Measurements from ENCODE around the gene KCNAB1. TPM values are rescaled to one million over a fixed set of nuclear protein-coding genes. Genes with fewer than 3 reads are reported as not detected.
A peak's percentile ranks its signal among the peaks of the same experiment; 100 is the strongest.

KCNAB1 gene
- total RNA-seq, 1 donor from 2014 or later = 3.7 TPM

DNA sequence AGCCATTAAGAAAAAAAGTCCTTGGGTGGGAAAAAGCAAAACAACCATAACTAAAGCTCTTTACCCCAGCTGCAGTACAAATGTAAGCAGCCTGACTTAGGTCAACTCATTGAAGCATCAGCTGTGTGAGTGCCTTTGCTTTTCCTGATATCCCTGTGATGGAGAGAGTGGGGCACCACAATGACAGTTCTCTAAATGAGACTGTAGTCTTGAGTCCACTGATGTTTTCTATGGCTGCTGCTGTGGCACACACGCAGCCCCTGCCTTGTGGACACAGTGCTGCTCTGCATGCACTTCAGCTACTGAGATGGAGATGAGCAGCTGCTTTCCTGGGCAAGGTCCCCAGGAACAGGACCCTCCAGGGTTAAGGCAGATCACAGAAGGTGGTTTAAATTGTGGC is 173.2 kb downstream of the KCNAB1 start:
- intact Hi-C loops (cut with DNase I) = no loop called here
- ATAC-seq (no peak), DNase-seq (ENCODE audit: missing footprints) (no peak)

DNA sequence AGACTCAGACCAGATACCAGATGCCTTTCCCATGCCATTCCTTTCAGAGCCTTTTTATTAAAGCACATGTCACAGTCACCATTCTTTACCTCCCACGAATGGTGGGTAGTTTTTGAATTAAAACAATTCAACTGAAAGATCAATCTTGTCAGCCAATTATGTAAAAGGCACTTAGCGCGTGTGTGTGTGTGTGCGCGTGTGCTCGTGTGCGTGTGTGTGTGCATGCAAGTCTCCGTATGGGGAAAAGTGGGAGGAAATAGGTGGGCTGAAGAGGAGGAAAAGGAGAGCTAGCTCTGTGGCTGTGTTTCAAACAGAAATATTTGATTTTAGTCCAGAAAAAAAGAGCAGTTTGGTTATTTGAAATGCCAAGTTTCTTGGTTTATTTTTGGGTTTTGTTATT is 177.2 kb downstream of the KCNAB1 start:
- ATAC-seq (no peak), DNase-seq (ENCODE audit: missing footprints) (no peak)
- intact Hi-C loops (cut with DNase I) = no loop called here

DNA sequence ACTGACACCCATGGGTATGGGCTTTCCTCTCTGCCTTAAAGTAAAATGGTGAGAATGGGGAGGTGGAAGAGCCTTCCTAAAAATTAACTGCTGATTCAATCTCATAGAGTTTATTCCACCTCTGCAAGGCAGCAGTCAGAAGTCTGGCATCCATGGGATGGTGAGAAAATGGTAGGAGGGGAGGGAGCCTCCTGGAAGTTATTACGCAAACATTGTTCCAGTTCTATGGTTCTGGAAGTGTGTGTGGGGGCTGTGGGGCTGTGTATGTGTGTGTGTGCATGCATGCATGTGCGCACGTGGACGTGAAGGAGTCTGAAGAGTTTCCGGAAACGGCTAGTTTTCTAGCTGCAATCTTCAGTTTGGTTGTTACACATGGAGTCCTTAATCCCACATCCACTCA is 177.6 kb downstream of the KCNAB1 start:
- DNase-seq (ENCODE audit: missing footprints) (no peak), ATAC-seq (no peak)
- intact Hi-C loops (cut with DNase I) = no loop called here

DNA sequence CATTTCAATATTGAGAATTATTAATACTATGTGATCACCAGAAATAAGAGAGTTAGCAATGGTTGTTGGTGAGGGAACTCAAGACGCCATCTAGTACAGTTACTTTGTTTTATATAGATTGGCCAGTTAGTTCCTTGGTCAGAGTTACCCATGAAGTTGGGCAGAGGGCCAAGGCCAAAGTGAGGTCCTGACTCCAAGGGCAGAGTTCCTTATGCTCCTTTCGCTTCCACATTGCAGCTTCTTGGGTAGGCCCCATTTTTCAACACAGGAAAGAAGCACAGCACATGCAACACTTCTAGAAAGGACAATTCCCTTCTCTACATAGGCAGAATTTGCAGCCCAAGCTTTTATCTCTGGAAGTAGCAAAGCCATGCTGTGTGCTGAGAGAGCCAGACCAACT is 178.6 kb downstream of the KCNAB1 start:
- DNase-seq (ENCODE audit: missing footprints) (peak; percentile 73), ATAC-seq (peak; percentile 58)
- intact Hi-C loops (cut with DNase I) = no loop called here

DNA sequence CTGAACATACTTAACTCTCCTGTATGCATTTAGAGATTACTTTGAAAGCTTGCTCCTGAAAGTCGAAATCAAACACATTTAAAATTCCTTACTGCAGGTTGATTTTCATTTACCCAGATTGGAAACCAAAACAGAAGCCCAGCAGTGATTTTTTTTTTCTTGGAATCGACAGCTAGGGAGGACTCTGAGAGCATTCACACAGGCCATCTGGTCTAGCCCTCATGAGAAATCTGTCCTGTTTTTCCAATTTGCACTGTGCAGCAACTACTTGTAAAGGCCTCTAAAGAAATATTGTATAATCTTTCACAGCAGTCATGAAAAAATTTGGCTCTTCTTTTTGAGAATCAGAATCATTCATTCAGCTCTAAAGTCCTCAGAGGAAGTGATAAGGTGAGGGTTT is 179.2 kb downstream of the KCNAB1 start:
- intact Hi-C loops (cut with DNase I) = no loop called here
- ATAC-seq (peak; percentile 75), DNase-seq (ENCODE audit: missing footprints) (no peak)

DNA sequence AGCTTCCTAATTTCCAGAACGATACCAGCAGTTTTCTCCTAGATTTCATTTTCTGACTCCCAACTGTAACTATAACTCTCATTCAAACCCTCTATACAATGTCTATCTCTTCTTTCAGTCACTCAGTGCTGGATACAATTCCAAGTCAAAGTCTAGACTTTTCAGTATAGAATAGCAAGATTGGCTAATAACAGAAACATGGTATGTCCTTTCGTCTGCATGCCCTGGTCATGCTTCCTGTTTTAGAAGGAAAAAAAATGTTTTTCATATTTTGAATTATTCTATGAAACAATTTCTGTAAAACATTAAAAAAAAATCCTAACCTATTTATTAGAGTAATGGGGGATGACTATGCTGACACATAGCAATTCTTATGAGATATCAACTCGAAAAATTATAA is 180.0 kb downstream of the KCNAB1 start:
- intact Hi-C loops (cut with DNase I) = no loop called here
- no peak for DNase-seq (ENCODE audit: missing footprints)
- no peak for ATAC-seq

DNA sequence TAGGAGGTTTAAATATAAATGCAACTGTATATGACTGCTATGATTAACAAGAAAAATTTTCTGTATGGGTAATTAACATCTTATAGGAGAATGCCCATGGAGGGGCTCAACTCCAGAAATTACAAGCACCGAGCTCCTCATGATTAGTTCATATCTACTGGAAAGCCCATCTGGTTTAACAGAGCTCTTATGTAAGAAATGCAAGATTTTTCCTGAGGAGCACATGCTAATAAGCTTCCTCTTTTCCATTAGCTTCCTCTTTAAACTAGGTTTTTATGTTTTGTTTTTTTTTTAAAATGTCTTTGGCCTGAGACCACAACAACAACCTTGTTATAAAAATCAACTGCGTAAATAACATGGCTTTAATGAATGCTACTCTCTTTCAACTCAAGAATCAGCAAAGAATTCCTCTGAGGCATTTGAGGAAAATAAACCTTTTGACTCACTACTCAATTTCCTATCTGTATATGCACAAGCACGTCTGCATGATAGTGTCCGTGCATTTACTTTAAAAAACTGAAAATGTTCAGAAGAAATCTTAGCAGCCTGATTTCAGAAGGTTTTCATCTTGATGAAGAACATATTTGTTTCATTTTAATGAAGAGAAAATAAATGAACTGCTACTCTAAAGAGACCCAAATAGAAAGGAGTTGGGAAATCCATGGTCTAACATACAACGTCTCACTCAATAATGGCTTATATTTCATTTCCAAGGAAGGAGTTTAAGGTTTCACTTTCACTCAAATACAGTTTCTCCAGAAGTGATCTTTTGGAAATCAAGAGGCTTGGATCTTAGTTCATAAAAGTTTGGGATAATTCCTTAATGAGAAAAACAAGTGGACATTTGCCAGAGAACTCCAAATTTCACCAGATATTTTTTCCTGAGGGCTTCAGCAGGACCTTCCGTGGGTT is 180.8 kb downstream of the KCNAB1 start:
- no peak for ATAC-seq
- DNase-seq (ENCODE audit: missing footprints) = no peak
- intact Hi-C loops (cut with DNase I) = no loop called here

DNA sequence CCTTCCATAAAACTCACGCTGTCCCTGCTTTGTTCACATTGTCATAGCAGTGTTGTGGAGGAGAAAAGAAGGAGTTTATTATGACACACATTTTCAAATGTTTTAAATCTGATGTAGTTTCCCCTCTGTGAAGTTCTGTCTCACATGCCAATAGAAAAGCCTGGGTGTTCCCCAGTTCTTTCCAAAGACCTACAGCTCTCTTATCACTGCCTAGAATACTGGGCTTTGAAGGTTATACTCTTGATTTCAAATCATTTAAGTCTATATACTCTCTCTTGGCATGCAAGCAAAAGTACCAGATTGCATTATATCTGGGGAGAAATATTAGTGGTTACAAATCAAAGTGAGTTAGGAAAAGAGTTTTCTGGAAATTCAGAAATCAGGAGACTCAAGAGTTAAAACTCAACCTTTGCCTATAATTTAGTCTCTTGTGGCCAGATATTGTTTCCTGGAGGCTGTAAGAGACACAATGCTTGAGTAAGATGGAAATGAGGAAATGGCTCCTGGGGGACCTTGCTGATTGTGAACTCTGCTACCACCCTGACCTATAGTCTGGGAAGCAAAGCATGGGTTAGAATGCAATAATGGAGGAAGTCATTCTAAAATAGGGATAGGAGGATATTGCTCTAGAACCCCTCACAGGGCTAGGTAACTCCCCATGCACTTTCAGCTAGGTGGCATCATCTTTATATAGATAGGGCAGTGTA is 182.8 kb downstream of the KCNAB1 start:
- DNase-seq (ENCODE audit: missing footprints) (no peak), ATAC-seq (no peak)
- intact Hi-C loops (cut with DNase I) = no loop called here

DNA sequence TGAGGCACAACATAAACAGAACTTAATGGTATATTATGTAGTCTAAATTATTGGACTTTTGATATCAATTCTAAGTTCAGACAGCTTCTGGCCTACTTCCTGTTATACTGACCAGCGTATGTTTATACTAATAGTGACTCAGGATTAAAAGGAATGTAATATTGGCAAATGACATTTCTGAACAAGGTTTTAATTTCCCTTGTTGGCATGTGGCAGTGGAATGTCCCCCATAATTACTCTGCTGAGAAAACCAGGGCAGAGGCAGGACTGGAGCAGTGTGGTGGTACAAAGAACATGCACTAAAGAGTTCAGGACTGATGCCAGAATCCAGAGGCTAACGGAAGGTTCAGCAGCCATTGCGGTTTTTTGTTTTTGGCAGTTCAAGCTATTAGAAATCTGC is 184.0 kb downstream of the KCNAB1 start:
- ATAC-seq (no peak), DNase-seq (ENCODE audit: missing footprints) (no peak)
- intact Hi-C loops (cut with DNase I) = no loop called here

DNA sequence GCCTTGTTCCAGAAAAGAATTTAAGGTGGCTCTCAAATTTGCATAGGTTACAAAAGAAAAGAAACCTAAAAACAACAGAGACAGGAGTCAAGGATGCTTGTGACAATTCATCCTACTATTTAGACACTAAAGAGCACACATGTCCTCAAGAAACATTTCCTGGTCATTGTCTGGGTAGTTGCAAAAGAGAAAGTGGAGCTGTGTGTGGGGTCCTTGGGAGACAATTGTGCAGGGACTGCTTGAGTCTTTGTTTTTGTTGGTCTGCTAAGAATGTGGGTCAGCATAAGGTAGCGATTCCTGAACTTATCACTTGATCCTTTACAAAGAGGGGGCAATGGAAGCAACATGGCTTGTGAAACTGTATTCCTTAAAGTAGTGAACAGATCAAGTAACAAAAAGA is 185.3 kb downstream of the KCNAB1 start:
- ATAC-seq (no peak), DNase-seq (ENCODE audit: missing footprints) (no peak)
- intact Hi-C loops (cut with DNase I) = no loop called here

DNA sequence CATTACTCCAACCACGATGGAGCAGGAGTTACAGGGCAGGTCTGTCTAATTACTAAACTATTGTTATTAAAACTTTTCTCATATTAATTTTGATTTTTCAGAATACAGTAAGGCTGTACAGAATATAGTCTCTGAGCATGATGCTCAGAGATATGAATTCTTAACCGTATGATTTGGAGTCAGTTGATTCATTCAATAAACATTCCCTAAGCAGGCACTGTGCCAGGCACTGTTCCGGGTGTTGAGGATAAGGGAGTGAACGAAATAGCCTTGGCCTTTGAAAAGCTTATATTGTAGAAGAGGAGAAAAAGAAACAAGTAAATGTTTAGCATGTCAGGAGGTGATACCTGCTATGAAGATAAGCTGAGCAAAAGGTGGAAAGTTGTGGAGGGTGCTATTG is 187.3 kb downstream of the KCNAB1 start:
- peak; percentile 61 for ATAC-seq
- intact Hi-C loops (cut with DNase I) = no loop called here
- DNase-seq (ENCODE audit: missing footprints) = peak; percentile 84

DNA sequence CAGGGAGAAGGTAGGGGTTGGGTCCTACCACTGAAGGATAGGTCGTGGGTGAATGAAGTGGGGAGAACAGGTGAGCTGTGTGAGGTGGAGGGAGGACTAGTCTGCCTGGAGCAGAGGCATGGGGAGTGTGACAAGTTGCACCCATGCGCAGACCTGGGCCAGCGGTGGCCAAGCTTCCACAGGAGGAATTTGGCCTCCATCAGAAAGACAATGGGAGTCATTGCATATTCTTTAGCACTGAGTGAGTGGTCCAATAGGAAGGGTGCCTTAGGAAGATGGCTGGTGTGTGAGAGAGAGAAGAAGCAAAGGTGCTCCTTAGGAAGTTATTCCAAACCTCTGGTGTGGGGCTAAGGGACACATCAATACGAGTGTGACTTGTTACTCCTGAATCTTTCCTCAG is 191.1 kb downstream of the KCNAB1 start:
- no peak for DNase-seq (ENCODE audit: missing footprints)
- no peak for ATAC-seq
- intact Hi-C loops (cut with DNase I) = no loop called here

DNA sequence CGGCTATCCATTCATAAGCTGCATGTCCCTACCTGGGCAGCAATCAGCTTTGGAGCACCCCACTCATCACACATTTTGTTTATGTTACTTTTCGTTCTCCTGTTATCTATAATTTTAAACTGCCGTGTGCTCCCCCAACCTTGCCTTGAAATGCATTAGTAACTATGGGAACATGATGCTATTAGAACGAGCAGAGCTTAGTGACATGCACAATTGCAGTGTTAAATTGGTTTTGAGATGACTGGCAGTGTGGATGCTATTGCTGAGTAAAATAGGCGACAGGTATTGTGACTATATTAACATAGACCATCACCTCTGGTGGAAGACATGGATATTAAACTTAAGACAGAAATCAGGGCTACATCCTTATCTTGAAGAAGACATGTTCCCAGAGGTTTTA is 191.6 kb downstream of the KCNAB1 start:
- DNase-seq (ENCODE audit: missing footprints) = no peak
- intact Hi-C loops (cut with DNase I) = no loop called here
- no peak for ATAC-seq

DNA sequence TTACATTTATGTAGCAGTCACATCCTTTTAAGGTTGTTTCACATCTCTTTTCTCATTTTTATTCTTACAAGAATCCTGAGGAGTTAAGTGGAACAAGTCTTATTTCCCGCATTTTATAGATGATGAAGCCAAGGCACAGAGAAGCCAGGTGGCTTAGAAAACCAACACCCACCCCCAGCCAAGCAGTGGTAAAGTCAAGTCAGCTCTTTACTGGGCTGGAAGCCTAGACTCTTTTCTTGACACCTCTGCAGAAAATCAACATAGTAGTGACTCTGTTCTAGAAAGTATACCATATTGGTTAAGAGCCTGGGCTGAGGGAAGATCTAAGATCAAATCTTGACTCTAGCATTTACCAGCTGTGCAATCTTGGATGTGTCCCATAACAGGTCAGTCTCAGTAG is 195.7 kb downstream of the KCNAB1 start:
- DNase-seq (ENCODE audit: missing footprints) = no peak
- ATAC-seq = no peak
- intact Hi-C loops (cut with DNase I) = no loop called here

DNA sequence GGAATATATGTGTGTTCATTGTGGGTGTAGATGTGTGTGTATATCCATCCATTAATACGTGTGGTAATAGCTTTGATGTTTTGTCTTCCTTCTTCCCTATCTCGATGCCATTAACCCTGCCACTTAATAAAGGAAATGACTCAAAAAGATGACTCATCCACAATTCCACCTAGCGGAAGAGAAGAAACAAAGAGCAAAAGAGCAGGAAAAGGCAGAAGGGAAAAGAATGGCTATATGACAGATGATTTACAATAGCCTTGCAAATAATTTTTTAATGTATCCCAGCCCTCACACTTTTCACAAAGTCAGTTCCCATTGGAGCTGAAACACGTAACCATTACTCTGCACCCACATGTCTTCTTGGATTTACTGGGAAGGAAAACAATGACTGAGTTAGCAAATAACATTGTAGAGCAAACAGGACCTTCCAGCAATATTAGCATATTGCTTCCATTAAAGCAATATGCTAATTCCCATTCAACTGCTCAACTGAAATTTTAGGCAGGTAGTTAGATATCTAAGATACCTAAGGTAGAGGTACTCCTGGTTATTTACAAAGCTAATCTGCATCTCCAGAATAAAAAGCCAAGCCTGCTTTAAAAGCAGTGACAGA is 197.2 kb downstream of the KCNAB1 start:
- no peak for DNase-seq (ENCODE audit: missing footprints)
- intact Hi-C loops (cut with DNase I) = no loop called here
- no peak for ATAC-seq

DNA sequence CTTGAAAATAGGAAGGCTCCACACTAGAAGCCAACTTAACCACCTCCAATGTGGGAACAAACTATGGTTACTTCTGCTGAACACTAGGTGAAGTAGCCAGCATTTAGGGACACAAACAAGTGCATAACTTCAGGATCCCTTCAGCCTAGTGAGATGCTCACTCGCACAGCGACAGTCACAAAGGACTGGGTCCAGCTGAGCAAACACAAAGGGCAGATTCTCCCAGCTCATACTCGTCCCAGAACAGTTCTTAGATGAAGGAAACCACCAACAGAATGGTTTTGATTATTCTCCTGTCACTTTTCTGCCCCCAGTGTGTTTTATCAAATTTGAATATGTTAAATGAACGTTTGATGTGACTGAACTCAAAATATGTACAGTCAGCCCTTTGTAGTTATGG is 201.6 kb downstream of the KCNAB1 start:
- intact Hi-C loops (cut with DNase I) = no loop called here
- ATAC-seq (no peak), DNase-seq (ENCODE audit: missing footprints) (no peak)

DNA sequence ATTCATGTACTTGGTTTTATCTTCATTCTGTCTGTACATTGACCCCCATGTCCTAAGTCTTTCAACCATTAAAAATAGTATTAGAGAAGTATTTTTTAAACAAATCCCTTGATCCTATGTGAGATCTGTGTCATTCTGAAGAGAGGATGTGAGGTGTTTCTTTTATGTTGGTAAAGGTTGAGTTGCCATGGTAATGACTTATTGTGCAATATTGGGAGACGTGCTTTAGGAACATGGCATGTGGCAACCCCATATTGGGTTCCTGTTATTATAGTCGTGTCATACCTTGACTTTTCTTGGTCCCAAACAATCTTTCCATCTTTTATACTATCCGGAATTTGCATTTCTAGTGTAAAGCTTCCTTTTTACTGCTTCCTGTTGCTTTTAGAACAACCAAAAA is 203.1 kb downstream of the KCNAB1 start:
- intact Hi-C loops (cut with DNase I) = no loop called here
- DNase-seq (ENCODE audit: missing footprints) (no peak), ATAC-seq (no peak)

DNA sequence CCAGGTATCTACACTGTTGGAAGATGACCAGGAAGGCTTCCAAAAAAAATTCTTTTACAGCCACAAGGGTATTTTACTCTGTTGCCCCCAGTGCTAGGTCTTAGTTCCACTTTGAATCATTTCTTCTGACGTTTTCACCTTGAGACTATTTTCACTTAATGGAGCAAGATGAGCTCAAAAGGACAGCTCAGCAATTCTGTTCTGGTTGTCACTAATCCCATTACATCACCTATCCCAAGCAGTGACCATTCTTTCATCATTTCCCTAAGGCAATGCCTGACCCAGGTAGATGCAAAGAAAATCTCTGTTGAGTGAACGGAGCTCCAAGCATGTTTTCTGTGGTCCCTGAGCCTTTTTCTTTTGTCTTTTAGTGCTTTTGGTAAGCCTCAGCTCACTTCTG is 210.0 kb downstream of the KCNAB1 start:
- DNase-seq (ENCODE audit: missing footprints) = no peak
- intact Hi-C loops (cut with DNase I) = no loop called here

DNA sequence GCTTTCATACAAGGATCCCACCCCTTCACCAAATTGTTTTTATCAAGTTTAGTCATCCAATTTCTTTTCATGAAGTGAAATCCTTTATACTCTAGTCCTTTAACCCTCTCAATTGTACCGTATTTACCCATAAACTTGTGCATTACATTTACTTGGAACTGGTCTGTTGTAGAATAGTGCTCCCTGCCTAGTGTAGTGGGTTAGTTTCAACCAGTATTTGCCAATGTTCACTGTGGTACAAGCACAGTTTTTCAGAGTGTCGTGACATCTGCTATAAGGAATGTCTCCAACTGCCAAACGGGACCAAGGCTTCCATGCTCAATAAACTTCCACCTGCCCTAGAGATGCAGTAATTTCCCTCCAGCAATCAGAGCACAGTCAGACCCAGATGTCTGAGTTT is 211.9 kb downstream of the KCNAB1 start:
- DNase-seq (ENCODE audit: missing footprints) (no peak), ATAC-seq (no peak)
- intact Hi-C loops (cut with DNase I) = no loop called here

More for the DNA sequence above, 210.0 kb downstream of the KCNAB1 start:
- no peak for ATAC-seq

All from Right ventricle myocardium inferior (tissue), 1 donor.